C4-2B (cell line): ENCODE measurements around the gene FKBP1A.

ENCODE experiments used
- ZFX ChIP-seq: fragments of 450-650 bp; IDR thresholded peaks from 2 replicates; pipeline ENCODE4 v1.6.1; 2017
- TF ChIP-seq, protein P1 (sequence below): fragments of 450-650 bp; conservative IDR thresholded peaks from 2 replicates; pipeline ENCODE4 v1.5.1; 2017; ENCODE audit warnings: mild to moderate bottlenecking

DNA sequence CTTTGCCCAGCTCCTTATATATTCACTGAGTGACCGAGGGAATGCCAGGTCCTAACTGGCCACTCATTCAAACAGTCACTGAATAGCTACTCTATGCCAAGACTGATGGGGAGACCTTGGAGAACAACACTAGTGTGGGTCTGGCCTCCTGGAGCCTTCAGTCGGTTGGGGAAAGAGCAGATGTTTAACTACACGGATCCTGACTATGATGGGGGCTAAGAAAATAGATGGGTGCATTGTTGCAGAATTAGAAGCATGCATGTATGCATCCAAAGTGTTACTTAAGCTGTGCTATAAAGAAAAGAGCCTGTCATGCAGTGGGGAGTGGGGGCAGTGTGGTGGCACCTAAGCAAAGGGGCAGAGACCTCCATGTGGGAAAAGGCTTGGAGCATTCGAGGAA is 6.5 kb downstream of the FKBP1A start:
- TF ChIP-seq, protein P1, sequence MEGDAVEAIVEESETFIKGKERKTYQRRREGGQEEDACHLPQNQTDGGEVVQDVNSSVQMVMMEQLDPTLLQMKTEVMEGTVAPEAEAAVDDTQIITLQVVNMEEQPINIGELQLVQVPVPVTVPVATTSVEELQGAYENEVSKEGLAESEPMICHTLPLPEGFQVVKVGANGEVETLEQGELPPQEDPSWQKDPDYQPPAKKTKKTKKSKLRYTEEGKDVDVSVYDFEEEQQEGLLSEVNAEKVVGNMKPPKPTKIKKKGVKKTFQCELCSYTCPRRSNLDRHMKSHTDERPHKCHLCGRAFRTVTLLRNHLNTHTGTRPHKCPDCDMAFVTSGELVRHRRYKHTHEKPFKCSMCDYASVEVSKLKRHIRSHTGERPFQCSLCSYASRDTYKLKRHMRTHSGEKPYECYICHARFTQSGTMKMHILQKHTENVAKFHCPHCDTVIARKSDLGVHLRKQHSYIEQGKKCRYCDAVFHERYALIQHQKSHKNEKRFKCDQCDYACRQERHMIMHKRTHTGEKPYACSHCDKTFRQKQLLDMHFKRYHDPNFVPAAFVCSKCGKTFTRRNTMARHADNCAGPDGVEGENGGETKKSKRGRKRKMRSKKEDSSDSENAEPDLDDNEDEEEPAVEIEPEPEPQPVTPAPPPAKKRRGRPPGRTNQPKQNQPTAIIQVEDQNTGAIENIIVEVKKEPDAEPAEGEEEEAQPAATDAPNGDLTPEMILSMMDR = no peak
- no peak for TF ChIP-seq ZFX
